ENCODE measurements around the gene GAB2.

GAB2 gene

DNA sequence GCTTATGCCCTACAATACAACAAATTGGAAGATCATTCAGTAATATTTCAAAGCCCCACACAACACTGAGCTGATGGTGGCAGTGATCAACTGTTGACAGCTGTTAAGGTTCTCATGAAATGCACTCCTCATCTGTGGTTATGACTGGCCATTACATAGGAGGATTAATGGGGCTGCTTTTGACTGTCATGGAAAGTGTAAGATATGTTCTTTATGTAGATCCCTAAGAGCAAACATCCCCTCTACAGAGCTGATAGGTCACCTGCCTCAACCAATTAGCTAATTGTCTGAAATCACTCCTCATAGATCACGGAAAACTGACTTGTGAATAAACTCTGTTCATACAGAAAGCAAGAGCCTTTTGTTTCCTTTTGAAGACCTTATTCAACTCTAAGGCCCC, 78.1 kb downstream of the GAB2 start:
- DNase-seq = no peak

DNA sequence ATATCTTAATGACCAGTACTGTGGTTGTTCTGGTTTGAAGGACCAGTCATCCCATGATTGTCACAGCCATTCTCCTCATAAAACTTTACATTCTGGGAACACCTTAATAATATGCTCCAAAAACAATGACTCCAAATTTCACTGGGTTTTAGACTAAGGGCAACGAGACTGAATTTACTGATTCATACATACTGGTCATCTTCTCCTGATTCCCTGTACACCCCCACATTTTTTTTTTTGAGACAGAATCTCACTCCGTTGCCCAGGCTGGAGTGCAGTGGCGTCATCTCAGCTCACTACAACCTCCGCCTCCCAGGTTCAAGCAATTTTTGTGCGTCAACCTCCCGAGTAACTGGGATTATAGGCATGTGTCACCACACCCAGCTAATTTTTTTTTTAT, 78.9 kb downstream of the GAB2 start:
- DNase-seq = no peak

DNA sequence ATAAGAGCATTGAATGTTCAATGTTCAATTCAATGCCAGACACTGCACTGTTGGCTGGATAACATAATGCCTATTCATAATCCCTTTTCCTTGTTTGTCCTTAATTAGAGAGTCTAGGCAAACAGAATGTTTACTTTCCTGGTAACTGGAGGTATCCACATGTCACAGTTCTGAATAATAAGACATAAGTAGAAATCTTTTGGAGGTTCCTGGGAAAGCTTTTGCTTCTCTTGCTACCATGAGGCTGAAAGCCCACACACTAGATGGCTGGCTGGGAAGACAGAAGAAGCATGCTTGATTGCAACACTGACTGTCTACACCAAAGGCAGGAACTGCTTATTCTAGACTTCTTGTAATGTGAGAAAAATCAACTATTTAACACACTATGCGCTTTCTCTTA, 79.5 kb downstream of the GAB2 start:
- DNase-seq = no peak

GRCh38 chr11:78337554-78337924, 80.1 kb downstream of the GAB2 start:
- DNase-seq = no peak

DNA sequence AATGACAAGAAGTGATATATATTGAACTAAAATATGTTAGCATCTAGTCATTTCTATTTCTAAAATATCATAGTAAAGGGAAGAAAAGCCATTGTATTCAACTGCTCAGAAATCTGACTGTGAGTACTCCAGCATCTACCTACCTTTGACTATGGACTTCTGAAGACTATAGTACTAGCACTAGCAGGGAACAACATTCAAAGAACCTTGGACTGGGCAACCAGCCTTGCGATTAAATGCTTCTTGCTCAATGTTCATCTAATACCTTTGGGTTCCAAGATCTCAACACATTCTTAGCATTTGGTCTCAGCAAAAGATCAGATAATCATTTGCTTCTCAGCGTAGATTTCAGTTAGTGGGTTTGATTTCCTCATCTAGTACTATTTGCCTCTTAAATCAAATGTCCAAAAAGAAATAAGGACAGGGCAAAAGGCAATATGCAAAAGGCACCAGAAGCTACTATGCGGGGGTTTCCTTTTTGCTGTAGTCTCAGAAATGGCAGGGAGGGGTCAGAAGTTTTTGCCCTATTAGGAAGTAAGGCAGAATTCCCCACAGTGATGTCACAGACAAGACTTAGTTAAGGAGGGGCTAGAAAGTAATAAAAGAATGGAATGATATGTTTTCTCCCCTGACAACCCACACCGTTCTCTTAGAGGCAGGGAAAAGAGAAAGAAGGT, 80.6 kb downstream of the GAB2 start:
- no peak for DNase-seq

DNA sequence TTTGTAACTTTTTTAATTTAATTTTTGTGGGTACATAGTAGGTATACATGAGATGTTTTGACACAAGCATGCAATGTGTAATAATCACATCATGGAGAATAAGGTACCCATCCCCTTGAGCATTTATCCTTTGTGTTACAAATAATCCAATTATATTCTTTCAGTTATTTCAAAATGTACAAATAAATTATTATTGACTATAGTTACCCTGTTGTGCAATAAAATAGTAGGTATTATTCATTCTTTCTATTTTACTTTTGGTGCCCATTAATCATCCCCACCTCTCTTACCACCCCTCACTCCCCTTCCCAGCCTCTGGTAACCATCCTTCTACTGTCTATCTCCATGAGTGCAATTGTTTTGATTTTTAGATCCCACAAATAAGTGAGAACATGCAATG, 83.5 kb downstream of the GAB2 start:
- DNase-seq = no peak

- DNase-seq = no peak
Measured at GRCh38 chr11:78332872-78333271, 84.7 kb downstream of the GAB2 start.

DNA sequence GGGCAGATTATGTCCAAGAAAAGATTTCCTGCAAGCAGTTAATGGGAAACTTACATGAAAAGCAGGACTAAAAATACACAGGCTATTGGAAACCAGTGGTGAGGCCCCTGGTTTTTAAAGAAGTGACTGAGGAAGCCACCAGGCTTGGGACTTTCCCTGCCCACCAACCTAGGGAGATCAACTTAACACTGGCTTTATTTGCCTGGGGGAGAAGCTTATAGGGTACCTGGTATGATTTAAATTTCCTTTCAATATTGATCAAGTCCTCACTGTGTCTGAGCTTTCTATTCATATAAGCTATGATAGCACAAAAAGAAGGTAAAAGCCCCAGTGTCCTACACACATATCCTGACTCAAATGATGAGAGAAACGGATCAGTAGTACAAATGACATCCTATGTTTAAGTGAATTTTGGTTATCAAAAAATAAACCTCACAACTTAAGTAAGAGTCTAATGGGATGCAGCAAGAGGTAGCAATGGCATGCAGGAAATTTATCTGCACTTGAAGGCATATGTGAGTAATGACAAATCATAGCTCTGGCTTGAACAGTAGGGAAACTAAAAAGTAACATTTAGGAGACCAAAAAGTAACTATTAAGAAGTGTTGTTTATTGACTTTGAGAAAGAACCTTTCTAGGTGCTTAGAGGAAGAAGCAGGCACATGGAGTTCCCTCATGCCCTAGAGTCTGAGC, 85.3 kb downstream of the GAB2 start:
- no peak for DNase-seq

- no peak for DNase-seq
Measured at GRCh38 chr11:78331711-78332110, 85.9 kb downstream of the GAB2 start.

GRCh38 chr11:78330361-78330760, 87.3 kb downstream of the GAB2 start:
- no peak for DNase-seq

- no peak for DNase-seq
Measured at GRCh38 chr11:78327945-78328344, 89.7 kb downstream of the GAB2 start.

DNA sequence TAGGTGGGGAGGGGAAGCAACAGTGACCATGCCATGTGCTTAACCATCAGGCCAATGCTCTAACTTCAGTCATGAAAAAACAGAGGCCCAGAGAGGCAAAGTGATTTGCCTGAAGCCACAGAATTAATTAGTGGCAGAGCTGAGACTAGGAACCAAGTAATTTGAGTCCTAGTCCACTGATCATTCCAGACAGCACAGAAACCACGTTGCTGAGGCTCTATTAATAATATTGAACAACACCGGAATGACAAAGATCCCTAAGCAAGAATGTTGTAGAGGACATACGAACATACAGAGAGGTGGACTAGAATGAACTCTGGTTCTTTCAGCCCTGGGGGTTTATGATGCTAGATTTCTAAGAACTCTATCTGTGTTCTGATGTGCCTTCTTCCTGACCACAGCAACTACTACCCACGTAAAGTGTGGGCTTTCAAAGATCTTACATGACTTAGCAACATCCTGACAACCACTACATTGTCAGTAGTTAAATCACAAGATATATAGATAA, 92.3 kb downstream of the GAB2 start:
- DNase-seq = no peak

GRCh38 chr11:78323363-78323762, 94.3 kb downstream of the GAB2 start:
- no peak for DNase-seq

DNA sequence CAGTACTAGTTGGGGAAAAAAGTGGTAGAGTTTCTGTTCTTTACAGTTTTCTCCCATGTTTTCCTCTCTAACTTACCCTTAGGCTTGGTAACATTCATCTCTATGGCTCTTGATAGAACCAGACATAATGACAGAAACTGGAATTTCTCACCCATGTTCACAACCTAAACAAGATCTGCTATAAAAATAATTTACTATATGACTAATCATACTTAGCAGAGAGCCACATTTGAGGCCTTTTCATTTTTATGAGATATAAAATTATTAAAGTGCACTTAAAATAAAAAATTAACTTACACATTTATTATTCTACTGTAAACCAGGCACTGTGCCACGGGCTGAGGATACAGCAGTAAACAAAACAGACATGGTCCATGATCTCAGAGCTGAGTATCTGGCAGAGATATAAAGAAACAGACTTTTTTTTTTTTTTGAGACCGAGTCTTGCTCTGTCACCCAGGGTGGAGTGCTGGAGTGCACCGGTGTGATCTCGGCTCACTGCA, 98.1 kb downstream of the GAB2 start:
- DNase-seq = no peak

- peak; percentile 43 for DNase-seq
Measured at GRCh38 chr11:78318321-78319114, 99.1 kb downstream of the GAB2 start.

- no peak for DNase-seq
Measured at GRCh38 chr11:78315724-78316123, 101.9 kb downstream of the GAB2 start.

DNA sequence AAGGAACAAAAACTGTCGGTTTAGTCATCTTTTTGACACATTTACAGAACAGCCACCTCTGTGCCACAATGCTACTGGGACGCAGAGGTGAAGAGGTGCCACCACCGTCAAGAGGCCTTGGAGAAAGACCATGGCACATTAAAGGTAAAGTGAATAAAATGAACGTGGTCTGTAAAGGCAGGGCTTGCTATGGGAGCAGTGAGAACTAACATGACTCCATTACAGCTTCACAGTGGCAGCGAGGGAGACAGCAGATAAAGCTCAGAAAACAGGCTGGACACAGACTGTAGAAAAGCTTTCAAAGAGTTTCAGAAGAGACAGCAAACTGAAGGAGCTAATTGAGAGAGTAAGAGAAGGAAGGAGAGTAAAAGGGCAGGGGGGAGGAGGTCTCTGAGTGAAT, 102.9 kb downstream of the GAB2 start:
- DNase-seq = no peak

- no peak for DNase-seq
Measured at GRCh38 chr11:78313898-78314297, 103.7 kb downstream of the GAB2 start.

DNA sequence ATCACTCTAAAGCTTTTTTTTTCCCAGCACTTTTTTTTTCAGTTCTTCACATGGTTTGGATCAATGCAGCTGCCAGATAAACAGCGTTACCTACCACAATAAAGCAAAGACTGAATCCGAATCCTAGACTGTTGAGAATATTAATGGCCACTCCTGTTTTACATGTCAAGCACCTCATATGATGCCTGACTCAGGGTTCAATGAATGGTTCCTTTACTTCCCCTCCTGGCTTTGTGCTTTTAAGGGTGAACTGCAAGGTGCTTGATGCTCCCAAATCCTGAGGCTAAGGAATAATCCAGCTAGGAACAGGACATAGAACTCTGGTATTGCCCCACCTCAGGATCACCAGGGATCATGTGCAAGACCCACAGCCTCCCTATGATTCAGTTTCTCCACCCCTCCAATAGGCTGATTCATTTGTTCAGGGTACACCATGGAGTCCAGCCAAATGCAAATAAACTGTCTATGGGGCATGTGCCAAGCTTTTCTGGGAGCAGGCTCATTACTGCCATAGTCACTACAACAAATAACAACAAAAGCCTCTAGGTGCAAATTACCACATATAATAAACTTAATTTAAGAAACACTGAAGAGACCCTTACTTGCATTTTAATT, 104.3 kb downstream of the GAB2 start:
- no peak for DNase-seq

DNA sequence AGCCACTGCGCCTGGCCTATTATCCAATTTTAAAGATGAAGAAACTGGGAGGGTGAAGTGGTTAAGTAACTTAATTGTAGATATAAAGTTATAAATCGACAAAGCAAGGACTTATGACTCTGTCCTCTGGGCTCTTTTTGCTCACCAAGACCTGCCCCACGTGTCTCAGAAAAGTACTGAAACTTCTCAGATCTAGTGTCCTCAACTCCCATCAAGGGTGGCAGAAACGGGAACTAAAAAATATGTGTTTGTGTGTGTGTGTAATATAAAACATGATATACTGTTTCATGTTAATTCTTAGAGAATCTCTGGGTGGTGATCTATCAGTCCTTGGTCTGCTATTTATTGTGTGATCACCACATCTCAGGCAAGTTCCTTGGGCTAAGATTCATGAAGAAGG, 104.9 kb downstream of the GAB2 start:
- no peak for DNase-seq

GRCh38 chr11:78311702-78312371, 105.8 kb downstream of the GAB2 start:
- no peak for DNase-seq

GRCh38 chr11:78310500-78310909, 107.1 kb downstream of the GAB2 start:
- DNase-seq = peak; percentile 65

GRCh38 chr11:78304201-78304600, 113.4 kb downstream of the GAB2 start:
- no peak for DNase-seq

Data from right hindlimb (tissue), 1 donor.